Right lobe of liver (tissue), 6 donors: Measurements from ENCODE around the gene PDSS2. TPM values are rescaled to one million over a fixed set of nuclear protein-coding genes. Genes with fewer than 3 reads are reported as not detected.
"Not testable (repeated sequence)": the region's sequence is repeated elsewhere in the genome, so short reads cannot be mapped to it uniquely, and the experiment has no call there.

Experiments
- ATAC-seq, 4 donors: fragments of 200-7000 bp; cut with Tn5 transposase; one replicate each; pipeline ENCODE4 v1.9.1; 2020; ENCODE audit warnings: mild to moderate bottlenecking in 4 of 4, moderate library complexity in 4 of 4
- DNase-seq, 3 donors: peaks; one replicate each; pipeline ENCODE4 v3.0.0-alpha.2; 2020
- H3K27ac ChIP-seq, 3 donors: fragments of 200-600 bp; one replicate each; pipeline ENCODE4 v1.8.0; 2022
- H3K27me3 ChIP-seq, 2 donors: fragments of 200-600 bp; one replicate each; pipeline ENCODE4 v1.8.0; 2022
- H3K36me3 ChIP-seq, 4 donors: fragments of 200-600 bp; sonication (generic) in 1 of 4; one replicate each; pipeline versions ENCODE4 v1.5.1 to v1.8.0; 2017 to 2022; ENCODE audit warnings: control low read depth in 1 of 4
- H3K4me1 ChIP-seq, 4 donors: fragments of 200-600 bp; sonication (generic) in 1 of 4; one replicate each; pipeline versions ENCODE4 v1.5.1 to v1.8.0; 2017 to 2022; ENCODE audit warnings: control low read depth in 1 of 4
- H3K4me3 ChIP-seq, 3 donors: fragments of 200-600 bp; one replicate each; pipeline ENCODE4 v1.8.0; 2022
- H3K9me3 ChIP-seq, 4 donors: fragments of 200-600 bp; sonication (generic) in 1 of 4; one replicate each; pipeline versions ENCODE4 v1.5.1 to v1.8.0; 2017 to 2022; ENCODE audit warnings: control low read depth in 1 of 4
- POLR2A ChIP-seq: fragments of 450-650 bp; IDR thresholded peaks from one replicate; pipeline ENCODE4 v1.6.1; 2017; ENCODE audit warnings: antibody characterized with exemption, mild to moderate bottlenecking
- WGBS: methylation state at CpG from one replicate; pipeline ENCODE4 v1.1.6; 2018; ENCODE audit warnings: low coverage, low lambda C conversion rate; ENCODE audit not compliant: insufficient coverage; ENCODE audit errors: missing lambda C conversion rate; 5-methylcytosine and 5-hydroxymethylcytosine counted together
- intact Hi-C, 2 donors: fragments of 100-400 bp; cut with DNase I; formaldehyde crosslinking; loops; one replicate each; pipeline versions ENCODE4 v1.11.2 to v1.14.1; 2022
- total RNA-seq, 6 experiments: library from RNA; depleted of rRNA in 2 of 6; stranded (reverse); fragments of >200 nt in 2 of 6; fragmentation: NEBNext Ultra II Directional in 3 of 6; extraction: Animal tissue kit (Norgen Biotek cat#: 25700) in 3 of 6; gene quantifications; one replicate each; pipeline versions ENCODE4 v1.1.0 to v1.2.4, GENCODE V29; 2016 to 2023
- TF ChIP-seq, protein P1 (sequence below), 4 donors: fragments of 200-600 bp in 3 of 4; fragments of 450-650 bp in 1 of 4; IDR thresholded peaks; one replicate each; pipeline versions ENCODE4 v1.5.1 to v1.8.0; 2016 to 2022; ENCODE audit warnings: antibody characterized with exemption in 4 of 4, mild to moderate bottlenecking in 2 of 4
- donor health status: DM: no; HTN: yes; CAD: no.
- donor health status: DM: no; HTN: no; CAD: no.
- donor health status: DM: no; HTN: no; CAD: no.
- donor health status: DM: no; HTN: yes; CAD: no.
- donor health status: DM: no; HTN: yes; CAD: no.

PDSS2 gene
- total RNA-seq, 6 experiments from 2014 or later: 17.0 to 25.1 (median 19.0) TPM

DNA sequence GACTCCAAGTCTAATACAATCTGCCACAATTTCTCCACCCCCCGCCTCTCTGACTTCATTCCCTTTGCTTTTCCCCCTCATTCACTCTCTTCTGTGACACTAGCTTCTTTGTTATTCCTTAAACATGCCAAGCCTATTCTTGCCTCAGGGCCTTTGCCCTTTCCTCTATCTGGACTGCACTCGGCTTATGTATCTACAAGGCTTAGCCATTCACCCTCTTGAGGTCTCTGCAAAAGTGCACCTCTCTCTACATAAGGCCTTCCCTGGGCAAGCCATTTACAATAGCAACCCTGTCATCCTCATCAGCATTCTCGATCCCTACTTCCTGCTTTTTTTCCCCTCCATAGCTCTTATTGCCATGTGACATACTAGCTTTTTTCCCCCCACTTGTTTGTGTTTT is 168.9 kb downstream of the PDSS2 start:
- TF ChIP-seq, protein P1, sequence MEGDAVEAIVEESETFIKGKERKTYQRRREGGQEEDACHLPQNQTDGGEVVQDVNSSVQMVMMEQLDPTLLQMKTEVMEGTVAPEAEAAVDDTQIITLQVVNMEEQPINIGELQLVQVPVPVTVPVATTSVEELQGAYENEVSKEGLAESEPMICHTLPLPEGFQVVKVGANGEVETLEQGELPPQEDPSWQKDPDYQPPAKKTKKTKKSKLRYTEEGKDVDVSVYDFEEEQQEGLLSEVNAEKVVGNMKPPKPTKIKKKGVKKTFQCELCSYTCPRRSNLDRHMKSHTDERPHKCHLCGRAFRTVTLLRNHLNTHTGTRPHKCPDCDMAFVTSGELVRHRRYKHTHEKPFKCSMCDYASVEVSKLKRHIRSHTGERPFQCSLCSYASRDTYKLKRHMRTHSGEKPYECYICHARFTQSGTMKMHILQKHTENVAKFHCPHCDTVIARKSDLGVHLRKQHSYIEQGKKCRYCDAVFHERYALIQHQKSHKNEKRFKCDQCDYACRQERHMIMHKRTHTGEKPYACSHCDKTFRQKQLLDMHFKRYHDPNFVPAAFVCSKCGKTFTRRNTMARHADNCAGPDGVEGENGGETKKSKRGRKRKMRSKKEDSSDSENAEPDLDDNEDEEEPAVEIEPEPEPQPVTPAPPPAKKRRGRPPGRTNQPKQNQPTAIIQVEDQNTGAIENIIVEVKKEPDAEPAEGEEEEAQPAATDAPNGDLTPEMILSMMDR (IDR thresholded peaks at IDR 0.05): no peak
- TF ChIP-seq POLR2A: no peak
- Histone ChIP-seq H3K27me3 (no peaks in the 10 kb centered on the region), H3K4me3 (no peak overlapping the region), H3K36me3 (no peaks in the 10 kb centered on the region), H3K4me1 (no peaks in the 10 kb centered on the region), H3K27ac (no peak overlapping the region), H3K9me3 (no peaks in the 10 kb centered on the region)
- no peak for ATAC-seq
- intact Hi-C loops: no loop called here
- WGBS: 81% methylated on average over 3 of the region's 3 CpGs
- no peak for DNase-seq

DNA sequence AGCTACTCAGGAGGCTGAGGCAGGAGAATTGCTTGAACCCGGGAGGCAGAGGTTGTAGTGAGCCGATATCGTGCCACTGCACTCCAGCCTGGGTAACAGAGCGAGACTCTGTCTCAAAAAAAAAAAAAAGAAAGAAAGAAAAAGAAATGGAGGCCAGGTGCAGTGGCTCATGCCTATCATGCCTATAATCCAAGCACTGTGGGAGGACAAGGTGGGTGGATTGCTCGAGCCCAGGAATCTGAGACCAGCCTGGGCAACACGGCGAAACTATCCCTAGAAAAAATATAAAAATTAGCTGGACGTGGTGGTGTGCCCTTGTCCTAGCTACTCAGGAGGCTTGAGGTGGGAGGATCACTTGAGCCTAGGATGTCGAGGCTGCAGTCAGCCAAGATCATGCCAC is 170.1 kb downstream of the PDSS2 start:
- intact Hi-C loops, H3K9me3 ChIP-seq, H3K4me1 ChIP-seq, H3K4me3 ChIP-seq, DNase-seq, H3K27ac ChIP-seq, ATAC-seq, H3K27me3 ChIP-seq, H3K36me3 ChIP-seq: not testable (repeated sequence)
- 97% methylated on average over 5 of the region's 9 CpGs for WGBS

DNA sequence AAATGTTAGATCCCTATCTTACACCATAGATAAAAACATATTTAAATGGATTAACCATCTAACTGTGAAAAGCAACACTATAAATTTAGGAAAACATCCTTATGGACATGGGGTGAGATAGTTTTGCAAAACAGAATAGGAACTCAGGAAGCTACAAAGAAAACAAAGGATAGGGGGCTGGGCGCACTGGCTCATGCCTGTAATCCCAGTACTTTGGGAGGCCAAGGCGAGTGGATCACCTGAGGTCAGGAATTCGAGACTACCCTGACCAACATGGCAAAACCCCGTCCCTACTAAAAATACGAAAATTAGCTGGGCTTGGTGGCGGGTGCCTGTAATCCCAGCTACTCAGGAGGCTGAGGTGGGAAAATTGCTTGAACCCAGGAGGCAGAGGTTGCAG is 173.7 kb downstream of the PDSS2 start:
- H3K36me3 ChIP-seq, H3K27me3 ChIP-seq, ATAC-seq, H3K4me3 ChIP-seq, intact Hi-C loops, DNase-seq, H3K9me3 ChIP-seq, H3K27ac ChIP-seq, H3K4me1 ChIP-seq: not testable (repeated sequence)
- WGBS: 91% methylated on average over 4 of the region's 6 CpGs

DNA sequence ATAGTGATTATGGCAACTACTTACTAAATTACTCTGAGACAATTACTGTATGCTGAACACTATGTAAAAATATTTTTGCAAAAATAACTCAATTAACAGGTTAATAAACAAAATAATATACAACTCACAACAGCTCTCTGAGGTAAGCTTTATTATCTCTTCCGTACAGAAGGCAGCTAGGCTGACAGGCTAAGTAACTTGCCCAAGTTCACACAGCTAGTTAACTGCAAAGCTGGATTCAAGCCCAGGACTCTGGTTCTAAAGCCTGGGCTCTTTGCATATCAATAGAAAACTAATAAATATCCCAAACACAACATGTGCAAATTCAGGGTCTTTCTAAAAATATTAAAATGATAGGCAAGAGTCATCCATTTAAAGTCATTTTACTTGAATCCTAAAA is 174.6 kb downstream of the PDSS2 start:
- no peak for DNase-seq
- 50% methylated on average over 1 of the region's 1 CpG for WGBS
- no peak for TF ChIP-seq POLR2A
- TF ChIP-seq, protein P1 (IDR thresholded peaks at IDR 0.05): no peak
- ATAC-seq: no peak
- intact Hi-C loops: no loop called here
- H3K36me3 ChIP-seq: no peaks in the 10 kb centered on the region
- H3K9me3 ChIP-seq: no peaks in the 10 kb centered on the region
- H3K27ac ChIP-seq: no peak overlapping the region
- no peaks in the 10 kb centered on the region for H3K27me3 ChIP-seq
- no peak overlapping the region for H3K4me3 ChIP-seq
- H3K4me1 ChIP-seq: no peaks in the 10 kb centered on the region

DNA sequence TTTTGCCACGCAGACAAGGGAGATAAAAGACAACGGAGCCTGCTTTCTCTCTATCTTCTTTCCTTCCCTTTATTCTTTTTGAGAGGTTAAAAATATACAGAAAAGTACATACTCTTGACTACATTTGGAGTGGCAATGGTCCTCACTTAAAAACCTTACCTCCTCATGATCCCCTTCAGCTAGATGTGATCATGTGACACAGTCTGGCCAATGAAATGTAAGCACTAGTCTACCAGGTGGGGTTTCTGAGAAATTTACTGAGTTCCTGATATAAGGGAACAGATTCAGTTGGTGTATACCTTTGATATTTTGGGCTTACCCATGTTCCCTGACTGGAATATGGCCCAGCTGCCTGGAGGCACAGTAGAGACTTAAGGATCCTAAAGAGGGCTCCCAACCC is 178.6 kb downstream of the PDSS2 start:
- Histone ChIP-seq H3K4me1 (no peaks in the 10 kb centered on the region), H3K27me3 (no peaks in the 10 kb centered on the region), H3K27ac (no peak overlapping the region), H3K36me3 (no peaks in the 10 kb centered on the region), H3K4me3 (no peak overlapping the region), H3K9me3 (no peaks in the 10 kb centered on the region)
- no peak for TF ChIP-seq POLR2A
- TF ChIP-seq, protein P1 (IDR thresholded peaks at IDR 0.05): no peak
- ATAC-seq: no peak
- intact Hi-C loops: no loop called here
- WGBS: 87% methylated on average over 2 of the region's 2 CpGs
- DNase-seq: no peak

DNA sequence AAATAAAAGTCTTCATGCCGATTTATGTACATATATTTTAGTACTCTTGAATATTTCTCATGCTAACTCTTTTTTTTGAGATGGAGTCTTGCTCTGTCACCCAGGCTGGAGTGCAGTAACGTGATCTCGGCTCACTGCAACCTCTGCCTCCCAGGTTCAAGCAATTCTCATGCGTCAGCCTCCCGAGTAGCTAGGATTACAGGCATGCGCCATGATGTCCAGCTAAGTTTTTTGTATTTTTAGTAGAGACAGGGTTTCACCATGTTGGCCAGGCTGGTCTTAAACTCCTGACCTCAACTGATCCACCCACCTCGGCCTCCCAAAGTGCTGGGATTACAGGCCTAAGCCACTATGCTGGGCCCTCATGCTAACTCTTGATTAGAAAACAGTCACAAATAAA is 179.4 kb downstream of the PDSS2 start:
- not testable (repeated sequence) for ATAC-seq

More for the DNA sequence above, 179.4 kb downstream of the PDSS2 start:
- H3K9me3 ChIP-seq, H3K36me3 ChIP-seq, intact Hi-C loops, H3K4me1 ChIP-seq, H3K4me3 ChIP-seq, DNase-seq, H3K27ac ChIP-seq, H3K27me3 ChIP-seq: not testable (repeated sequence)
- 81% methylated on average over 4 of the region's 7 CpGs for WGBS
